ENCODE measurements around the gene TTLL5. TPM values are rescaled to one million over a fixed set of nuclear protein-coding genes. Genes with fewer than 3 reads are reported as not detected.

Gene TTLL5
- polyA plus RNA-seq, 1 experiment, result 24.1 TPM

GRCh38 chr14:75927564-75928087 is 266.6 kb downstream of the TTLL5 start:
- Histone ChIP-seq H3K9me3 (ENCODE audit: control insufficient read depth, insufficient read depth, low read length) (no peaks in the 10 kb centered on the region; the same call in 1 of the 2 replicates), H3K27ac (ENCODE audit: low read depth, low read length) (peak overlapping the region; percentile 11), H3K4me3 (ENCODE audit: low read depth, low read length) (no peak overlapping the region), H3K27me3 (ENCODE audit: control insufficient read depth, insufficient read depth, low read length) (no peaks in the 10 kb centered on the region)
- DNase-seq (ENCODE audit: low read depth, low spot score), result no peak
- ChIA-PET POLR2A (no interaction called here), CTCF (interaction anchor here (2.3 kb wide), 1 partner anchor 21 kb away, joined by 18 read pairs; no protein-coding TSS in a partner anchor)
- TF ChIP-seq CTCF (IDR thresholded peaks at IDR 0.05; ENCODE audit: low read depth, low read length), result no peak

GRCh38 chr14:75928690-75929181 is 267.7 kb downstream of the TTLL5 start:
- ChIA-PET POLR2A (interaction anchor here (0.6 kb wide), 1 partner anchor 14 kb away, joined by 9 read pairs; no protein-coding TSS in a partner anchor), CTCF (interaction anchor here (2.3 kb wide), 1 partner anchor 22 kb away, joined by 18 read pairs; no protein-coding TSS in a partner anchor)
- Histone ChIP-seq H3K9me3 (ENCODE audit: control insufficient read depth, insufficient read depth, low read length) (no peaks in the 10 kb centered on the region; the same call in 1 of the 2 replicates), H3K4me3 (ENCODE audit: low read depth, low read length) (no peak overlapping the region), H3K27ac (ENCODE audit: low read depth, low read length) (no peak overlapping the region), H3K27me3 (ENCODE audit: control insufficient read depth, insufficient read depth, low read length) (no peaks in the 10 kb centered on the region)
- no peak for TF ChIP-seq CTCF (IDR thresholded peaks at IDR 0.05; ENCODE audit: low read depth, low read length)
- DNase-seq (ENCODE audit: low read depth, low spot score), result no peak

- Histone ChIP-seq H3K9me3 (ENCODE audit: control insufficient read depth, insufficient read depth, low read length) (no peaks in the 10 kb centered on the region), H3K27me3 (ENCODE audit: control insufficient read depth, insufficient read depth, low read length) (no peaks in the 10 kb centered on the region), H3K27ac (ENCODE audit: low read depth, low read length) (no peak overlapping the region), H3K4me3 (ENCODE audit: low read depth, low read length) (no peak overlapping the region)
- ChIA-PET CTCF (interaction anchor here (2.9 kb wide), 1 partner anchor 28 kb away, joined by 19 read pairs; no protein-coding TSS in a partner anchor), POLR2A (no interaction called here)
- TF ChIP-seq CTCF (IDR thresholded peaks at IDR 0.05; ENCODE audit: low read depth, low read length), result no peak
- no peak for DNase-seq (ENCODE audit: low read depth, low spot score)
Measured at GRCh38 chr14:75933712-75934296, 272.8 kb downstream of the TTLL5 start.

GRCh38 chr14:75934998-75935628 is 274.1 kb downstream of the TTLL5 start:
- TF ChIP-seq CTCF (IDR thresholded peaks at IDR 0.05; ENCODE audit: low read depth, low read length), result no peak
- CTCF ChIA-PET, result interaction anchor here (0.5 to 2.9 kb wide), 3 partner anchors 20 to 226 kb away, joined by 3 to 19 read pairs (median 4); no protein-coding TSS in a partner anchor
- no peaks in the 10 kb centered on the region for H3K9me3 ChIP-seq (ENCODE audit: control insufficient read depth, insufficient read depth, low read length)
- POLR2A ChIA-PET, result no interaction called here
- no peak overlapping the region for H3K27ac ChIP-seq (ENCODE audit: low read depth, low read length)
- H3K4me3 ChIP-seq (ENCODE audit: low read depth, low read length), result no peak overlapping the region
- DNase-seq (ENCODE audit: low read depth, low spot score), result no peak
- no peaks in the 10 kb centered on the region for H3K27me3 ChIP-seq (ENCODE audit: control insufficient read depth, insufficient read depth, low read length)
